Measurements from ENCODE around the gene COL17A1.

DNA sequence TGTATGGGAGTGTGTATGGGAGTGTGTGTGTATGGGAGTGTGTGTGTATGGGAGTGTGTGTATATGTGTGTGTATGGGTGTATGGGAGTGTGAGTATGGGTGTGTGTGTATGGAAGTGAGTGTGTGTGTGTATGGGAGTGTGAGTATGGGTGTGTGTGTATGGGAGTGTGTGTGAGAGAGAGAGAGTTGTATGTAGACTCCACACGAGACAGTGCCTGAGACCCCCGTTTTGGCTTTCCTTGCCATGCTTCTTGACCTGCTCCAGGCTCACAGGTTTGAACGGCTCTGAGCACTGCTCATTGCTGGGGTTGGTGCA, 49.7 kb downstream of the COL17A1 start:
- TF ChIP-seq, protein P1, sequence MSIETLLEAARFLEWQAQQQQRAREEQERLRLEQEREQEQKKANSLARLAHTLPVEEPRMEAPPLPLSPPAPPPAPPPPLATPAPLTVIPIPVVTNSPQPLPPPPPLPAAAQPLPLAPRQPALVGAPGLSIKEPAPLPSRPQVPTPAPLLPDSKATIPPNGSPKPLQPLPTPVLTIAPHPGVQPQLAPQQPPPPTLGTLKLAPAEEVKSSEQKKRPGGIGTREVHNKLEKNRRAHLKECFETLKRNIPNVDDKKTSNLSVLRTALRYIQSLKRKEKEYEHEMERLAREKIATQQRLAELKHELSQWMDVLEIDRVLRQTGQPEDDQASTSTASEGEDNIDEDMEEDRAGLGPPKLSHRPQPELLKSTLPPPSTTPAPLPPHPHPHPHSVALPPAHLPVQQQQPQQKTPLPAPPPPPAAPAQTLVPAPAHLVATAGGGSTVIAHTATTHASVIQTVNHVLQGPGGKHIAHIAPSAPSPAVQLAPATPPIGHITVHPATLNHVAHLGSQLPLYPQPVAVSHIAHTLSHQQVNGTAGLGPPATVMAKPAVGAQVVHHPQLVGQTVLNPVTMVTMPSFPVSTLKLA (IDR thresholded peaks at IDR 0.05): no peak
- TF ChIP-seq, protein P2, sequence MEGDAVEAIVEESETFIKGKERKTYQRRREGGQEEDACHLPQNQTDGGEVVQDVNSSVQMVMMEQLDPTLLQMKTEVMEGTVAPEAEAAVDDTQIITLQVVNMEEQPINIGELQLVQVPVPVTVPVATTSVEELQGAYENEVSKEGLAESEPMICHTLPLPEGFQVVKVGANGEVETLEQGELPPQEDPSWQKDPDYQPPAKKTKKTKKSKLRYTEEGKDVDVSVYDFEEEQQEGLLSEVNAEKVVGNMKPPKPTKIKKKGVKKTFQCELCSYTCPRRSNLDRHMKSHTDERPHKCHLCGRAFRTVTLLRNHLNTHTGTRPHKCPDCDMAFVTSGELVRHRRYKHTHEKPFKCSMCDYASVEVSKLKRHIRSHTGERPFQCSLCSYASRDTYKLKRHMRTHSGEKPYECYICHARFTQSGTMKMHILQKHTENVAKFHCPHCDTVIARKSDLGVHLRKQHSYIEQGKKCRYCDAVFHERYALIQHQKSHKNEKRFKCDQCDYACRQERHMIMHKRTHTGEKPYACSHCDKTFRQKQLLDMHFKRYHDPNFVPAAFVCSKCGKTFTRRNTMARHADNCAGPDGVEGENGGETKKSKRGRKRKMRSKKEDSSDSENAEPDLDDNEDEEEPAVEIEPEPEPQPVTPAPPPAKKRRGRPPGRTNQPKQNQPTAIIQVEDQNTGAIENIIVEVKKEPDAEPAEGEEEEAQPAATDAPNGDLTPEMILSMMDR (CRISPR knock-in tag; IDR thresholded peaks at IDR 0.05): no peak
- TF ChIP-seq TBX2 (CRISPR knock-in tag; IDR thresholded peaks at IDR 0.05; ENCODE audit: borderline replicate concordance) (no peak), SRSF9 (IDR thresholded peaks at IDR 0.05; ENCODE audit: borderline replicate concordance, insufficient read depth, low read depth, low read length, poor library complexity, severe bottlenecking) (no peak), CREB1 (IDR thresholded peaks at IDR 0.05) (no peak), CREB1 (CRISPR knock-in tag; IDR thresholded peaks at IDR 0.05) (no peak), NCOR1 (IDR thresholded peaks at IDR 0.05; ENCODE audit: borderline replicate concordance, low read length) (no peak), TAF15 (IDR thresholded peaks at IDR 0.05; ENCODE audit: low read depth, low read length, poor library complexity, severe bottlenecking) (no peak), HDAC2 (CRISPR knock-in tag; IDR thresholded peaks at IDR 0.05) (no peak), ZNF230 (CRISPR knock-in tag; IDR thresholded peaks at IDR 0.05) (no peak)
- TF ChIP-seq, protein P3, sequence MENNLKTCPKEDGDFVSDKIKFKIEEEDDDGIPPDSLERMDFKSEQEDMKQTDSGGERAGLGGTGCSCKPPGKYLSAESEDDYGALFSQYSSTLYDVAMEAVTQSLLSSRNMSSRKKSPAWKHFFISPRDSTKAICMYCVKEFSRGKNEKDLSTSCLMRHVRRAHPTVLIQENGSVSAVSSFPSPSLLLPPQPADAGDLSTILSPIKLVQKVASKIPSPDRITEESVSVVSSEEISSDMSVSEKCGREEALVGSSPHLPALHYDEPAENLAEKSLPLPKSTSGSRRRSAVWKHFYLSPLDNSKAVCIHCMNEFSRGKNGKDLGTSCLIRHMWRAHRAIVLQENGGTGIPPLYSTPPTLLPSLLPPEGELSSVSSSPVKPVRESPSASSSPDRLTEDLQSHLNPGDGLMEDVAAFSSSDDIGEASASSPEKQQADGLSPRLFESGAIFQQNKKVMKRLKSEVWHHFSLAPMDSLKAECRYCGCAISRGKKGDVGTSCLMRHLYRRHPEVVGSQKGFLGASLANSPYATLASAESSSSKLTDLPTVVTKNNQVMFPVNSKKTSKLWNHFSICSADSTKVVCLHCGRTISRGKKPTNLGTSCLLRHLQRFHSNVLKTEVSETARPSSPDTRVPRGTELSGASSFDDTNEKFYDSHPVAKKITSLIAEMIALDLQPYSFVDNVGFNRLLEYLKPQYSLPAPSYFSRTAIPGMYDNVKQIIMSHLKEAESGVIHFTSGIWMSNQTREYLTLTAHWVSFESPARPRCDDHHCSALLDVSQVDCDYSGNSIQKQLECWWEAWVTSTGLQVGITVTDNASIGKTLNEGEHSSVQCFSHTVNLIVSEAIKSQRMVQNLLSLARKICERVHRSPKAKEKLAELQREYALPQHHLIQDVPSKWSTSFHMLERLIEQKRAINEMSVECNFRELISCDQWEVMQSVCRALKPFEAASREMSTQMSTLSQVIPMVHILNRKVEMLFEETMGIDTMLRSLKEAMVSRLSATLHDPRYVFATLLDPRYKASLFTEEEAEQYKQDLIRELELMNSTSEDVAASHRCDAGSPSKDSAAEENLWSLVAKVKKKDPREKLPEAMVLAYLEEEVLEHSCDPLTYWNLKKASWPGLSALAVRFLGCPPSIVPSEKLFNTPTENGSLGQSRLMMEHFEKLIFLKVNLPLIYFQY (CRISPR knock-in tag; IDR thresholded peaks at IDR 0.05; ENCODE audit: borderline replicate concordance): no peak
- TF ChIP-seq, protein P4, sequence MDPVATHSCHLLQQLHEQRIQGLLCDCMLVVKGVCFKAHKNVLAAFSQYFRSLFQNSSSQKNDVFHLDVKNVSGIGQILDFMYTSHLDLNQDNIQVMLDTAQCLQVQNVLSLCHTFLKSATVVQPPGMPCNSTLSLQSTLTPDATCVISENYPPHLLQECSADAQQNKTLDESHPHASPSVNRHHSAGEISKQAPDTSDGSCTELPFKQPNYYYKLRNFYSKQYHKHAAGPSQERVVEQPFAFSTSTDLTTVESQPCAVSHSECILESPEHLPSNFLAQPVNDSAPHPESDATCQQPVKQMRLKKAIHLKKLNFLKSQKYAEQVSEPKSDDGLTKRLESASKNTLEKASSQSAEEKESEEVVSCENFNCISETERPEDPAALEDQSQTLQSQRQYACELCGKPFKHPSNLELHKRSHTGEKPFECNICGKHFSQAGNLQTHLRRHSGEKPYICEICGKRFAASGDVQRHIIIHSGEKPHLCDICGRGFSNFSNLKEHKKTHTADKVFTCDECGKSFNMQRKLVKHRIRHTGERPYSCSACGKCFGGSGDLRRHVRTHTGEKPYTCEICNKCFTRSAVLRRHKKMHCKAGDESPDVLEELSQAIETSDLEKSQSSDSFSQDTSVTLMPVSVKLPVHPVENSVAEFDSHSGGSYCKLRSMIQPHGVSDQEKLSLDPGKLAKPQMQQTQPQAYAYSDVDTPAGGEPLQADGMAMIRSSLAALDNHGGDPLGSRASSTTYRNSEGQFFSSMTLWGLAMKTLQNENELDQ (CRISPR knock-in tag; IDR thresholded peaks at IDR 0.05; ENCODE audit: borderline replicate concordance): no peak
- TF ChIP-seq, protein P5, sequence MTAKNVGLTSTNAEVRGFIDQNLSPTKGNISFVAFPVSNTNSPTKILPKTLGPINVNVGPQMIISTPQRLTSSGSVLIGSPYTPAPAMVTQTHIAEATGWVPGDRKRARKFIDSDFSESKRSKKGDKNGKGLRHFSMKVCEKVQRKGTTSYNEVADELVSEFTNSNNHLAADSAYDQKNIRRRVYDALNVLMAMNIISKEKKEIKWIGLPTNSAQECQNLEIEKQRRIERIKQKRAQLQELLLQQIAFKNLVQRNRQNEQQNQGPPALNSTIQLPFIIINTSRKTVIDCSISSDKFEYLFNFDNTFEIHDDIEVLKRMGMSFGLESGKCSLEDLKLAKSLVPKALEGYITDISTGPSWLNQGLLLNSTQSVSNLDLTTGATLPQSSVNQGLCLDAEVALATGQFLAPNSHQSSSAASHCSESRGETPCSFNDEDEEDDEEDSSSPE (CRISPR knock-in tag; IDR thresholded peaks at IDR 0.05): no peak
